GM23248 (cell line): ENCODE measurements around the gene CD72. TPM values are rescaled to one million over a fixed set of nuclear protein-coding genes. Genes with fewer than 3 reads are reported as not detected.
A peak's percentile ranks its signal among the peaks of the same experiment; 100 is the strongest.
"Not testable (repeated sequence)": the region's sequence is repeated elsewhere in the genome, so short reads cannot be mapped to it uniquely, and the experiment has no call there.

Source experiments
- DNase-seq: peaks from one replicate; pipeline ENCODE4 v3.0.0-alpha.2; 2015
- H2AFZ ChIP-seq: fragments of 200-600 bp; sonication (generic); 2 replicates; pipeline ENCODE4 v1.6.1; 2016; ENCODE audit warnings: antibody characterized with exemption
- H3F3A ChIP-seq: fragments of 200-600 bp; sonication (generic); 2 replicates; pipeline ENCODE4 v1.6.1; 2016; ENCODE audit warnings: mild to moderate bottlenecking, antibody characterized with exemption, mixed run types; ENCODE audit not compliant: insufficient read depth
- H3K27ac ChIP-seq: fragments of 200-600 bp; sonication (generic); 2 replicates; pipeline ENCODE4 v1.5.1; 2016; ENCODE audit warnings: mild to moderate bottlenecking
- H3K27me3 ChIP-seq: fragments of 200-600 bp; sonication (generic); replicated peaks from 2 replicates; pipeline ENCODE4 v1.6.1; 2016; ENCODE audit warnings: mild to moderate bottlenecking; ENCODE audit not compliant: insufficient read depth
- H3K36me3 ChIP-seq: fragments of 200-600 bp; sonication (generic); 2 replicates; pipeline ENCODE4 v1.6.1; 2016; ENCODE audit warnings: low read depth, mild to moderate bottlenecking
- H3K4me1 ChIP-seq: fragments of 200-600 bp; sonication (generic); 2 replicates; pipeline ENCODE4 v1.6.1; 2016; ENCODE audit warnings: mild to moderate bottlenecking; ENCODE audit not compliant: insufficient read depth
- H3K4me2 ChIP-seq: fragments of 200-600 bp; sonication (generic); one replicate; pipeline ENCODE4 v1.6.1; 2016; ENCODE audit warnings: mild to moderate bottlenecking; ENCODE audit not compliant: unreplicated experiment
- H3K4me3 ChIP-seq: fragments of 200-600 bp; sonication (generic); 2 replicates; pipeline ENCODE4 v1.5.1; 2016; ENCODE audit warnings: mild to moderate bottlenecking
- H3K79me2 ChIP-seq: fragments of 200-600 bp; sonication (generic); 2 replicates; pipeline ENCODE4 v1.6.1; 2016; ENCODE audit warnings: mild to moderate bottlenecking; ENCODE audit not compliant: insufficient read depth
- H3K9ac ChIP-seq: fragments of 200-600 bp; sonication (generic); 2 replicates; pipeline ENCODE4 v1.6.1; 2016; ENCODE audit warnings: mild to moderate bottlenecking
- H3K9me2 ChIP-seq: fragments of 200-600 bp; sonication (generic); 2 replicates; pipeline ENCODE4 v1.6.1; 2016; ENCODE audit warnings: mixed run types, mild to moderate bottlenecking, moderate library complexity; ENCODE audit not compliant: insufficient read depth
- H3K9me3 ChIP-seq: fragments of 200-600 bp; sonication (generic); one replicate; pipeline ENCODE4 v1.6.1; 2017; ENCODE audit warnings: low read depth
- H4K20me1 ChIP-seq: fragments of 200-600 bp; sonication (generic); 2 replicates; pipeline ENCODE4 v1.6.0; 2016; ENCODE audit not compliant: insufficient read depth
- EZH2 ChIP-seq: fragments of 200-600 bp; sonication (generic); IDR thresholded peaks from 2 replicates; pipeline ENCODE4 v1.6.1; 2018; ENCODE audit warnings: antibody characterized with exemption, mild to moderate bottlenecking; ENCODE audit not compliant: insufficient read depth, poor library complexity, severe bottlenecking
- EZH2phosphoT487 ChIP-seq: fragments of 200-600 bp; sonication (generic); IDR thresholded peaks from 2 replicates; pipeline ENCODE4 v1.6.1; 2018; ENCODE audit warnings: antibody characterized with exemption, moderate library complexity, mild to moderate bottlenecking, low read depth; ENCODE audit not compliant: insufficient read depth
- WGBS, 2 experiments: methylation state at CpG; one replicate each; pipeline ENCODE4 v1.1.6; 2015 to 2017; ENCODE audit warnings: low lambda C conversion rate in 2 of 2, low coverage in 1 of 2; ENCODE audit errors: missing lambda C conversion rate in 2 of 2; 5-methylcytosine and 5-hydroxymethylcytosine counted together
- in situ Hi-C: fragments of 300-500 bp; cut with MboI; formaldehyde crosslinking; loops from 2 replicates; pipeline ENCODE4 v1.15.0; 2020
- polyA plus RNA-seq: library from polyadenylated mRNA; unstranded; fragments of >200 nt; fragmentation: Nextera tagmentation; extraction: Ambion mirVana; gene quantifications from 2 replicates; pipeline ENCODE4 v1.2.1, GENCODE V29; 2016
- total RNA-seq: library from RNA; depleted of rRNA; stranded (reverse); fragments of >200 nt; shearing (Covaris generic); gene quantifications from 2 replicates; pipeline ENCODE4 v1.2.3, GENCODE V29; 2014

CD72 gene
- total and polyA plus RNA-seq, 2 experiments from 2014 or later: 1.6 to 3.9 TPM

- Histone ChIP-seq H3K36me3 (no peaks in the 10 kb centered on the region), H3K9ac (peak overlapping the region; percentile 57), H3K27me3 (no peaks in the 10 kb centered on the region), H3K4me1 (peaks cover 50% of the 10 kb centered on the region), H2AFZ (peak overlapping the region; percentile 89), H3F3A (peaks cover 33% of the 10 kb centered on the region), H3K9me3 (no peaks in the 10 kb centered on the region), H3K9me2 (no peaks in the 10 kb centered on the region), H4K20me1 (no peaks in the 10 kb centered on the region), H3K4me3 (0 out of 2 replicates have a peak overlapping the region, but pooled peaks have one; percentile 13), H3K79me2 (0 out of 2 replicates have a peak, but pooled peaks cover 5% of the 10 kb centered on the region), H3K27ac (peak overlapping the region; percentile 48), H3K4me2 (peak overlapping the region; percentile 59)
- DNase-seq: peak; percentile 82
- WGBS, 2 experiments: 17 to 25% methylated on average over 19 to 25 of the region's 26 CpGs
- in situ Hi-C loops: no loop called here
- TF ChIP-seq EZH2phosphoT487 (no peak), EZH2 (no peak)
Measured at GRCh38 chr9:35649431-35650340, 31.5 kb upstream of the CD72 start.

GRCh38 chr9:35646533-35647265 is 28.5 kb upstream of the CD72 start:
- H3K27ac ChIP-seq: peak overlapping the region; percentile 93
- H3K9ac ChIP-seq: peak overlapping the region; percentile 86
- H4K20me1 ChIP-seq: no peaks in the 10 kb centered on the region
- peak overlapping the region; percentile 68 for H3K4me2 ChIP-seq
- peak; percentile 97 for DNase-seq
- in situ Hi-C loops: no loop called here
- 0 out of 2 replicates have a peak, but pooled peaks cover 5% of the 10 kb centered on the region for H3K79me2 ChIP-seq
- H3K36me3 ChIP-seq: no peaks in the 10 kb centered on the region
- H3K9me2 ChIP-seq: no peaks in the 10 kb centered on the region
- H2AFZ ChIP-seq: peak overlapping the region; percentile 87
- H3K4me3 ChIP-seq: peak overlapping the region; percentile 75
- H3K27me3 ChIP-seq: no peaks in the 10 kb centered on the region
- TF ChIP-seq EZH2: no peak
- TF ChIP-seq EZH2phosphoT487: no peak
- H3K4me1 ChIP-seq: peaks cover 51% of the 10 kb centered on the region
- H3K9me3 ChIP-seq: no peaks in the 10 kb centered on the region
- H3F3A ChIP-seq: peaks cover 34% of the 10 kb centered on the region
- 1 to 2% methylated on average over 42 to 56 of the region's 58 CpGs for WGBS, 2 experiments

GRCh38 chr9:35646153-35646532 is 27.9 kb upstream of the CD72 start:
- Histone ChIP-seq H3K4me1 (peaks cover 51% of the 10 kb centered on the region), H3K27ac (peak overlapping the region; percentile 93), H3K27me3 (no peaks in the 10 kb centered on the region), H2AFZ (peak overlapping the region; percentile 87), H3K79me2 (0 out of 2 replicates have a peak, but pooled peaks cover 5% of the 10 kb centered on the region), H4K20me1 (no peaks in the 10 kb centered on the region), H3K4me2 (peak overlapping the region; percentile 68), H3K9me2 (no peaks in the 10 kb centered on the region), H3K9me3 (no peaks in the 10 kb centered on the region), H3K4me3 (peak overlapping the region; percentile 75), H3K9ac (peak overlapping the region; percentile 86), H3F3A (peaks cover 34% of the 10 kb centered on the region), H3K36me3 (no peaks in the 10 kb centered on the region)
- peak; percentile 54 for DNase-seq
- 6% methylated on average over 10 to 11 of the region's 11 CpGs for WGBS, 2 experiments
- TF ChIP-seq EZH2phosphoT487 (no peak), EZH2 (no peak)
- in situ Hi-C loops: no loop called here

- DNase-seq, H3K27me3 ChIP-seq, H3K36me3 ChIP-seq, H3K79me2 ChIP-seq, H3K9me2 ChIP-seq, H3K9me3 ChIP-seq, H4K20me1 ChIP-seq, in situ Hi-C loops: not testable (repeated sequence)
- H2AFZ ChIP-seq: peak overlapping the region; percentile 87
- 54 to 56% methylated on average over 8 to 10 of the region's 10 CpGs for WGBS, 2 experiments
- peak overlapping the region; percentile 68 for H3K4me2 ChIP-seq
- peaks cover 34% of the 10 kb centered on the region for H3F3A ChIP-seq
- peak overlapping the region; percentile 75 for H3K4me3 ChIP-seq
- peak overlapping the region; percentile 93 for H3K27ac ChIP-seq
- H3K9ac ChIP-seq: peak overlapping the region; percentile 86
- peaks cover 51% of the 10 kb centered on the region for H3K4me1 ChIP-seq
Measured at GRCh38 chr9:35645736-35646135, 27.5 kb upstream of the CD72 start.
